ENCODE data around the gene TRPT1. TPM values are rescaled to one million over a fixed set of nuclear protein-coding genes. Genes with fewer than 3 reads are reported as not detected.

TRPT1 gene
- total and polyA plus RNA-seq, 2 experiments from 2014 or later, result 36.9 to 52.2 TPM

DNA sequence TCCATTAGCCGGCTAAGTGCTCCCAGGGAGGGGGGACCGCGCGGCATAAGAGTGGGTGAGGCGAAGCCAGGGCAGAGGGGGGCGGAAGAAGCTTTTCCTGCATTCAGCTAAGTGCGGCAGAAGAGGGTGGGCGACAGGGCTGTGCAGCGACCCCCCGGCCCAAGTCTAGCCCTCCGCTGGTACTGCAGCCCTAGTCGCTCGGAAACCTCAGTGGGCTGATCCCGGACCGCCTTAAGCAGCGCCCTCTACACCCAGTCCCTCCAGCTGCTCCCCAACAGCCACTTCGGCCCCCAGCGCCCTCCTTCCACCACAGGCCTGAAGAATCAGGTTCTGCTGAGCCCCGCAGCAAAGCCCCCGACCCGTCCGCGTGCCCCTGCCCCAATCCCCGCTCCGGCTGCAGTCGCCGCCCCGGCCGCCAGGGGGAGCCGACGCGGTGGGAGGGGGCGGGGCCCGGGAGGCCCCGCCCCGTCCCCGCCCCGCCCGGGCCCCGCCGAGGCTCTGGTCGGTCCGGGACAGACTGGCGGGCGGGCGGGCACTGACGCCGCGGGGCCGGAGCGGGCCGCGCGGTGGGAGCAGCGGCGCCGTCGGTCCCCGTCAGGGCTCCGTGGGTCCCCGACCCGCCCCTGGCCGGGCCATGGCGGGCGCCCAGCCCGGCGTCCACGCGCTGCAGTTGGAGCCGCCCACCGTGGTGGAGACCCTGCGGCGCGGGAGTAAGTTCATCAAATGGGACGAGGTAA lies 25.2 kb upstream of the TRPT1 start, which contains the start of gene PLCB3:
Gene PLCB3 (plus strand): TSS at position 515 of the 737 bp plus-strand sequence. CDS start 120 bp downstream, at position 635.
- peak within 1 kb of the TSS; percentile 94 for H3K27ac Mint-ChIP-seq
- peaks cover 28% of the 10 kb centered on the region for H3K27me3 Mint-ChIP-seq (ENCODE audit: insufficient read depth, low read depth, poor library complexity)
- peak within 1 kb of the TSS; percentile 92 for H3K4me3 Mint-ChIP-seq
- H3K9me3 Mint-ChIP-seq, result no peaks in the 10 kb centered on the region
- H3K4me1 ChIP-seq (ENCODE audit: insufficient read depth), result peaks cover 32% of the 10 kb centered on the region
- peaks cover 13% of the 10 kb centered on the region for H3K36me3 Mint-ChIP-seq (ENCODE audit: low read depth)
- DNase-seq (ENCODE audit: low spot score) (peak; percentile 83), ATAC-seq (peak; percentile 11)
- no peaks in the 10 kb centered on the region for H3K27me3 ChIP-seq (ENCODE audit: insufficient read depth)
- peak within 1 kb of the TSS; percentile 100 for H3K4me3 ChIP-seq
- H3K36me3 ChIP-seq (ENCODE audit: insufficient read depth), result no peaks in the 10 kb centered on the region
- peaks cover 33% of the 10 kb centered on the region for H3F3A ChIP-seq (replicated peaks; ENCODE audit: low read depth)
- H2AFZ ChIP-seq, result no peak within 1 kb of the TSS; the same call in 1 of the 2 replicates
- peak within 1 kb of the TSS; percentile 96 for H3K27ac ChIP-seq (ENCODE audit: low read depth)
- no peaks in the 10 kb centered on the region; the same call in none of the 2 replicates for H4K20me1 ChIP-seq (replicated peaks; ENCODE audit: insufficient read depth)
- no peaks in the 10 kb centered on the region for H3K9me2 ChIP-seq (ENCODE audit: insufficient read depth)
- peaks cover 20% of the 10 kb centered on the region for H3K79me2 ChIP-seq (replicated peaks; ENCODE audit: insufficient read depth)
- peaks cover 39% of the 10 kb centered on the region for H3K4me1 Mint-ChIP-seq
- peak within 1 kb of the TSS; percentile 100 for H3K4me2 ChIP-seq
- TF ChIP-seq ZNF331 (CRISPR knock-in tag; IDR thresholded peaks at IDR 0.05; ENCODE audit: low read depth), result no peak
- TF ChIP-seq, protein P1, sequence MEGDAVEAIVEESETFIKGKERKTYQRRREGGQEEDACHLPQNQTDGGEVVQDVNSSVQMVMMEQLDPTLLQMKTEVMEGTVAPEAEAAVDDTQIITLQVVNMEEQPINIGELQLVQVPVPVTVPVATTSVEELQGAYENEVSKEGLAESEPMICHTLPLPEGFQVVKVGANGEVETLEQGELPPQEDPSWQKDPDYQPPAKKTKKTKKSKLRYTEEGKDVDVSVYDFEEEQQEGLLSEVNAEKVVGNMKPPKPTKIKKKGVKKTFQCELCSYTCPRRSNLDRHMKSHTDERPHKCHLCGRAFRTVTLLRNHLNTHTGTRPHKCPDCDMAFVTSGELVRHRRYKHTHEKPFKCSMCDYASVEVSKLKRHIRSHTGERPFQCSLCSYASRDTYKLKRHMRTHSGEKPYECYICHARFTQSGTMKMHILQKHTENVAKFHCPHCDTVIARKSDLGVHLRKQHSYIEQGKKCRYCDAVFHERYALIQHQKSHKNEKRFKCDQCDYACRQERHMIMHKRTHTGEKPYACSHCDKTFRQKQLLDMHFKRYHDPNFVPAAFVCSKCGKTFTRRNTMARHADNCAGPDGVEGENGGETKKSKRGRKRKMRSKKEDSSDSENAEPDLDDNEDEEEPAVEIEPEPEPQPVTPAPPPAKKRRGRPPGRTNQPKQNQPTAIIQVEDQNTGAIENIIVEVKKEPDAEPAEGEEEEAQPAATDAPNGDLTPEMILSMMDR (conservative IDR thresholded peaks at IDR 0.05; ENCODE audit: low read depth in 2 of 2), result peak; percentile 52 to 68
- no peak for TF ChIP-seq EZH2 (IDR thresholded peaks at IDR 0.05; ENCODE audit: low read depth, unreplicated experiment)

DNA sequence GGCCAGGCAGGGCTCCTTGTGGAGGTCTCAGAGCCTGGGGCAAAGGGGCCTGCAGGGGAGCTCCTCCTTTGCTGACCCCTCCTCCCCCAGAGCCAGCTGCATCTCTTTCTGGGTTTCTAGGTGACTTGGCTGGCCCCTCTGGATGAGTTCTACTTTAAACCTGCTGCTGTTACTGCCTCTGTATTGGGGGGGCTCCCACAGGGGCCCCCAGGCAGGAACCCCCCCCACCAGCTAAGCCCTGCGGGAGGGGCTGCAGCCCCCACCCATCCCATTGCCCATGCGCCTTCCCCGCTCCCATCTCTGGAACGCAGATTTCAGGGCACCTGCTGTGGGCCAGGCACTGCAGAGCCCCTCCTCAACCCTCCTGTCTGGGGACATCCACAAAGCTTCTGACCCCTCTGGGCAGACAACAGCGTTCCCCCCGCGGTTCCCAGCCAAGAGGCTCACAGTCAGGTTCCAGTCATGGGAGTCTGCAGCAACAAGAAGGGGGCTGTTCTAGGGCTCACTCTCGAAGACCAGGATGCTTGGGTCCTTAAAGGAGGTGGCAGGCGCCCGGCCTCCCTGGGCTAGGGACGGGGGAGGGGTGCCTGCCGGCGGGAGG lies 24.5 kb upstream of the TRPT1 start:
- Mint-ChIP-seq H3K4me1 (peaks cover 39% of the 10 kb centered on the region), H3K9me3 (no peaks in the 10 kb centered on the region), H3K4me3 (peak overlapping the region; percentile 88), H3K27me3 (ENCODE audit: insufficient read depth, low read depth, poor library complexity) (peaks cover 32% of the 10 kb centered on the region), H3K27ac (peak overlapping the region; percentile 94), H3K36me3 (ENCODE audit: low read depth) (peaks cover 13% of the 10 kb centered on the region)
- H3K79me2 ChIP-seq (replicated peaks; ENCODE audit: insufficient read depth), result peaks cover 27% of the 10 kb centered on the region
- H3F3A ChIP-seq (replicated peaks; ENCODE audit: low read depth), result peaks cover 38% of the 10 kb centered on the region
- ATAC-seq (peak; percentile 1), DNase-seq (ENCODE audit: low spot score) (peak; percentile 59)
- peak overlapping the region; percentile 100 for H3K4me3 ChIP-seq
- H3K4me1 ChIP-seq (ENCODE audit: insufficient read depth), result peaks cover 32% of the 10 kb centered on the region
- H3K27ac ChIP-seq (ENCODE audit: low read depth), result peak overlapping the region; percentile 96
- no peaks in the 10 kb centered on the region; the same call in none of the 2 replicates for H4K20me1 ChIP-seq (replicated peaks; ENCODE audit: insufficient read depth)
- H2AFZ ChIP-seq, result no peak overlapping the region; the same call in 1 of the 2 replicates
- H3K4me2 ChIP-seq, result peak overlapping the region; percentile 100
- H3K36me3 ChIP-seq (ENCODE audit: insufficient read depth), result no peaks in the 10 kb centered on the region
- H3K27me3 ChIP-seq (ENCODE audit: insufficient read depth), result no peaks in the 10 kb centered on the region
- H3K9me2 ChIP-seq (ENCODE audit: insufficient read depth), result no peaks in the 10 kb centered on the region
- no peak for TF ChIP-seq EZH2 (IDR thresholded peaks at IDR 0.05; ENCODE audit: low read depth, unreplicated experiment)
- no peak for TF ChIP-seq ZNF462 (CRISPR knock-in tag; IDR thresholded peaks at IDR 0.05)
- TF ChIP-seq, protein P1 (conservative IDR thresholded peaks at IDR 0.05; ENCODE audit: low read depth in 2 of 2), result no peak
- TF ChIP-seq, protein P2, sequence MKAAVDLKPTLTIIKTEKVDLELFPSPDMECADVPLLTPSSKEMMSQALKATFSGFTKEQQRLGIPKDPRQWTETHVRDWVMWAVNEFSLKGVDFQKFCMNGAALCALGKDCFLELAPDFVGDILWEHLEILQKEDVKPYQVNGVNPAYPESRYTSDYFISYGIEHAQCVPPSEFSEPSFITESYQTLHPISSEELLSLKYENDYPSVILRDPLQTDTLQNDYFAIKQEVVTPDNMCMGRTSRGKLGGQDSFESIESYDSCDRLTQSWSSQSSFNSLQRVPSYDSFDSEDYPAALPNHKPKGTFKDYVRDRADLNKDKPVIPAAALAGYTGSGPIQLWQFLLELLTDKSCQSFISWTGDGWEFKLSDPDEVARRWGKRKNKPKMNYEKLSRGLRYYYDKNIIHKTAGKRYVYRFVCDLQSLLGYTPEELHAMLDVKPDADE (IDR thresholded peaks at IDR 0.05), result no peak
- no peak for TF ChIP-seq NANOG (IDR thresholded peaks at IDR 0.05; ENCODE audit: borderline replicate concordance)
- TF ChIP-seq EZH2phosphoT487 (IDR thresholded peaks at IDR 0.05; ENCODE audit: unreplicated experiment), result no peak
